Measurements from ENCODE around the gene MLXIP.

Gene MLXIP

GRCh38 chr12:122126713-122127597 lies 48.4 kb downstream of the MLXIP start:
- Histone ChIP-seq H3K4me3 (ENCODE audit: low read depth, low read length) (no peak overlapping the region), H3K27me3 (ENCODE audit: insufficient read depth, low read depth, severe bottlenecking) (no peaks in the 10 kb centered on the region), H3K9me3 (ENCODE audit: severe bottlenecking) (no peaks in the 10 kb centered on the region), H3K36me3 (no peaks in the 10 kb centered on the region), H3K27ac (no peak overlapping the region)
- no peak for DNase-seq
- TF ChIP-seq CTCF (IDR thresholded peaks at IDR 0.05; ENCODE audit: low read depth, low read length), result no peak

GRCh38 chr12:122127839-122128238 lies 49.3 kb downstream of the MLXIP start:
- Histone ChIP-seq H3K27ac (no peak overlapping the region), H3K4me3 (ENCODE audit: low read depth, low read length) (no peak overlapping the region), H3K9me3 (ENCODE audit: severe bottlenecking) (no peaks in the 10 kb centered on the region), H3K27me3 (ENCODE audit: insufficient read depth, low read depth, severe bottlenecking) (no peaks in the 10 kb centered on the region), H3K36me3 (no peaks in the 10 kb centered on the region)
- no peak for DNase-seq
- TF ChIP-seq CTCF (IDR thresholded peaks at IDR 0.05; ENCODE audit: low read depth, low read length), result no peak

- TF ChIP-seq CTCF (IDR thresholded peaks at IDR 0.05; ENCODE audit: low read depth, low read length), result no peak
- no peak for DNase-seq
- no peak overlapping the region for H3K27ac ChIP-seq
- no peaks in the 10 kb centered on the region for H3K27me3 ChIP-seq (ENCODE audit: insufficient read depth, low read depth, severe bottlenecking)
- H3K4me3 ChIP-seq (ENCODE audit: low read depth, low read length), result no peak overlapping the region
- no peaks in the 10 kb centered on the region for H3K36me3 ChIP-seq
- no peaks in the 10 kb centered on the region for H3K9me3 ChIP-seq (ENCODE audit: severe bottlenecking)
Measured at GRCh38 chr12:122128481-122128880, 49.9 kb downstream of the MLXIP start.

- Histone ChIP-seq H3K27me3 (ENCODE audit: insufficient read depth, low read depth, severe bottlenecking) (no peaks in the 10 kb centered on the region), H3K27ac (no peak overlapping the region), H3K36me3 (no peaks in the 10 kb centered on the region), H3K4me3 (ENCODE audit: low read depth, low read length) (no peak overlapping the region), H3K9me3 (ENCODE audit: severe bottlenecking) (no peaks in the 10 kb centered on the region)
- no peak for TF ChIP-seq CTCF (IDR thresholded peaks at IDR 0.05; ENCODE audit: low read depth, low read length)
- DNase-seq, result no peak
Measured at GRCh38 chr12:122129131-122129530, 50.6 kb downstream of the MLXIP start.

- no peaks in the 10 kb centered on the region for H3K36me3 ChIP-seq
- no peak for TF ChIP-seq CTCF (IDR thresholded peaks at IDR 0.05; ENCODE audit: low read depth, low read length)
Measured at GRCh38 chr12:122130150-122130549, 51.6 kb downstream of the MLXIP start.

More at GRCh38 chr12:122130150-122130549, 51.6 kb downstream of the MLXIP start:
- H3K9me3 ChIP-seq (ENCODE audit: severe bottlenecking), result no peaks in the 10 kb centered on the region
- no peak for DNase-seq
- H3K27me3 ChIP-seq (ENCODE audit: insufficient read depth, low read depth, severe bottlenecking), result no peaks in the 10 kb centered on the region
- no peak overlapping the region for H3K4me3 ChIP-seq (ENCODE audit: low read depth, low read length)
- no peak overlapping the region for H3K27ac ChIP-seq
